Activated naive CD8-positive, alpha-beta T cell treated with anti-CD3 and anti-CD28 coated beads, Interleukin-2, amount 50 U/mL, for 24 hours (primary cell): Measurements from ENCODE around the gene B4GALNT4.
A peak's percentile ranks its signal among the peaks of the same experiment; 100 is the strongest.
"Not testable (repeated sequence)": the region's sequence is repeated elsewhere in the genome, so short reads cannot be mapped to it uniquely, and the experiment has no call there.

Experiments used
- ATAC-seq: fragments of 150-1000 bp; cut with Tn5 transposase; one replicate; pipeline ENCODE4 v1.10.0; 2021
- DNase-seq: peaks from one replicate; pipeline ENCODE4 v3.0.0; 2021
- H3K27ac Mint-ChIP-seq: one replicate; pipeline ENCODE4 v1.8.0; 2021; ENCODE audit warnings: mild to moderate bottlenecking, mixed read lengths
- H3K27me3 Mint-ChIP-seq: one replicate; pipeline ENCODE4 v1.8.0; 2021; ENCODE audit warnings: mixed read lengths
- H3K36me3 Mint-ChIP-seq: one replicate; pipeline ENCODE4 v1.8.0; 2021; ENCODE audit warnings: low read depth, mixed read lengths
- H3K4me1 Mint-ChIP-seq: one replicate; pipeline ENCODE4 v1.8.0; 2021; ENCODE audit warnings: mixed read lengths
- H3K4me3 Mint-ChIP-seq: one replicate; pipeline ENCODE4 v1.8.0; 2021; ENCODE audit warnings: mild to moderate bottlenecking, moderate library complexity, mixed read lengths
- H3K9me3 Mint-ChIP-seq: one replicate; pipeline ENCODE4 v1.8.0; 2021; ENCODE audit warnings: mixed read lengths

The B4GALNT4 gene

GRCh38 chr11:396511-396947, 27.2 kb downstream of the B4GALNT4 start:
- H3K27ac Mint-ChIP-seq: no peak overlapping the region
- H3K4me1 Mint-ChIP-seq: no peaks in the 10 kb centered on the region
- no peaks in the 10 kb centered on the region for H3K27me3 Mint-ChIP-seq
- H3K9me3 Mint-ChIP-seq: no peaks in the 10 kb centered on the region
- H3K36me3 Mint-ChIP-seq: no peaks in the 10 kb centered on the region
- DNase-seq (no peak), ATAC-seq (peak; percentile 16)
- H3K4me3 Mint-ChIP-seq: no peak overlapping the region

GRCh38 chr11:396948-397548, 27.7 kb downstream of the B4GALNT4 start:
- Mint-ChIP-seq H3K27ac (no peak overlapping the region), H3K36me3 (no peaks in the 10 kb centered on the region), H3K9me3 (no peaks in the 10 kb centered on the region), H3K27me3 (no peaks in the 10 kb centered on the region), H3K4me3 (no peak overlapping the region), H3K4me1 (no peaks in the 10 kb centered on the region)
- DNase-seq: peak; percentile 59
- ATAC-seq: peak; percentile 75

GRCh38 chr11:398826-399225, 29.5 kb downstream of the B4GALNT4 start:
- Mint-ChIP-seq H3K4me1 (no peaks in the 10 kb centered on the region), H3K27me3 (no peaks in the 10 kb centered on the region), H3K27ac (no peak overlapping the region), H3K36me3 (no peaks in the 10 kb centered on the region), H3K4me3 (no peak overlapping the region), H3K9me3 (no peaks in the 10 kb centered on the region)
- no peak for DNase-seq
- no peak for ATAC-seq

GRCh38 chr11:399731-400211, 30.5 kb downstream of the B4GALNT4 start:
- H3K36me3 Mint-ChIP-seq: no peaks in the 10 kb centered on the region
- H3K4me1 Mint-ChIP-seq: no peaks in the 10 kb centered on the region
- peak overlapping the region; percentile 46 for H3K27ac Mint-ChIP-seq
- no peak for ATAC-seq
- DNase-seq: no peak
- H3K27me3 Mint-ChIP-seq: no peaks in the 10 kb centered on the region
- no peaks in the 10 kb centered on the region for H3K9me3 Mint-ChIP-seq
- H3K4me3 Mint-ChIP-seq: no peak overlapping the region

GRCh38 chr11:400241-400689, 31.0 kb downstream of the B4GALNT4 start:
- Mint-ChIP-seq H3K27me3 (no peaks in the 10 kb centered on the region), H3K9me3 (no peaks in the 10 kb centered on the region), H3K4me1 (no peaks in the 10 kb centered on the region), H3K27ac (no peak overlapping the region), H3K36me3 (no peaks in the 10 kb centered on the region), H3K4me3 (no peak overlapping the region)
- ATAC-seq (no peak), DNase-seq (no peak)

GRCh38 chr11:401196-401595, 31.9 kb downstream of the B4GALNT4 start:
- not testable (repeated sequence) for H3K27me3 Mint-ChIP-seq, H3K27ac Mint-ChIP-seq, H3K4me1 Mint-ChIP-seq, H3K36me3 Mint-ChIP-seq, H3K4me3 Mint-ChIP-seq, ATAC-seq, DNase-seq, H3K9me3 Mint-ChIP-seq

- no peak overlapping the region for H3K27ac Mint-ChIP-seq
- ATAC-seq (no peak), DNase-seq (no peak)
- no peak overlapping the region for H3K4me3 Mint-ChIP-seq
- H3K9me3 Mint-ChIP-seq: no peaks in the 10 kb centered on the region
- no peaks in the 10 kb centered on the region for H3K36me3 Mint-ChIP-seq
- no peaks in the 10 kb centered on the region for H3K27me3 Mint-ChIP-seq
- peaks cover 6% of the 10 kb centered on the region for H3K4me1 Mint-ChIP-seq
Measured at GRCh38 chr11:403021-403760, 33.9 kb downstream of the B4GALNT4 start.

GRCh38 chr11:403761-404431, 34.6 kb downstream of the B4GALNT4 start:
- Mint-ChIP-seq H3K4me3 (no peak overlapping the region), H3K4me1 (peaks cover 6% of the 10 kb centered on the region), H3K27me3 (no peaks in the 10 kb centered on the region), H3K36me3 (no peaks in the 10 kb centered on the region), H3K9me3 (no peaks in the 10 kb centered on the region), H3K27ac (no peak overlapping the region)
- DNase-seq (no peak), ATAC-seq (no peak)

- no peak overlapping the region for H3K4me3 Mint-ChIP-seq
- H3K27ac Mint-ChIP-seq: no peak overlapping the region
- no peaks in the 10 kb centered on the region for H3K9me3 Mint-ChIP-seq
- ATAC-seq: no peak
- no peaks in the 10 kb centered on the region for H3K36me3 Mint-ChIP-seq
- H3K4me1 Mint-ChIP-seq: peaks cover 6% of the 10 kb centered on the region
- H3K27me3 Mint-ChIP-seq: no peaks in the 10 kb centered on the region
- no peak for DNase-seq
Measured at GRCh38 chr11:404551-405264, 35.4 kb downstream of the B4GALNT4 start.

- Mint-ChIP-seq H3K4me3 (no peak overlapping the region), H3K27ac (no peak overlapping the region), H3K9me3 (no peaks in the 10 kb centered on the region), H3K4me1 (peaks cover 6% of the 10 kb centered on the region), H3K36me3 (no peaks in the 10 kb centered on the region), H3K27me3 (no peaks in the 10 kb centered on the region)
- no peak for DNase-seq
- no peak for ATAC-seq
Measured at GRCh38 chr11:405323-405953, 36.1 kb downstream of the B4GALNT4 start.

GRCh38 chr11:405954-406795, 36.9 kb downstream of the B4GALNT4 start:
- no peaks in the 10 kb centered on the region for H3K27me3 Mint-ChIP-seq
- ATAC-seq (no peak), DNase-seq (no peak)
- peaks cover 6% of the 10 kb centered on the region for H3K4me1 Mint-ChIP-seq
- H3K36me3 Mint-ChIP-seq: no peaks in the 10 kb centered on the region
- no peak overlapping the region for H3K4me3 Mint-ChIP-seq
- no peak overlapping the region for H3K27ac Mint-ChIP-seq
- no peaks in the 10 kb centered on the region for H3K9me3 Mint-ChIP-seq

GRCh38 chr11:406796-407650, 37.7 kb downstream of the B4GALNT4 start:
- peaks cover 6% of the 10 kb centered on the region for H3K4me1 Mint-ChIP-seq
- ATAC-seq: peak; percentile 91
- peak; percentile 90 for DNase-seq
- no peak overlapping the region for H3K27ac Mint-ChIP-seq
- peak overlapping the region; percentile 17 for H3K4me3 Mint-ChIP-seq
- no peaks in the 10 kb centered on the region for H3K36me3 Mint-ChIP-seq
- no peaks in the 10 kb centered on the region for H3K9me3 Mint-ChIP-seq
- no peaks in the 10 kb centered on the region for H3K27me3 Mint-ChIP-seq

- Mint-ChIP-seq H3K27ac (peak overlapping the region; percentile 35), H3K27me3 (no peaks in the 10 kb centered on the region), H3K36me3 (no peaks in the 10 kb centered on the region), H3K4me1 (peaks cover 6% of the 10 kb centered on the region), H3K9me3 (no peaks in the 10 kb centered on the region), H3K4me3 (no peak overlapping the region)
- peak; percentile 1 for ATAC-seq
- DNase-seq: no peak
Measured at GRCh38 chr11:407651-408123, 38.4 kb downstream of the B4GALNT4 start.
